Spleen (tissue), 7 donors: ENCODE results near the gene COL25A1.

Source experiments
- CTCF ChIP-seq, 11 experiments: fragments of 200-600 bp in 7 of 11; fragments of 450-650 bp in 4 of 11; sonication (generic) in 4 of 11; IDR thresholded peaks in 8 of 11; conservative IDR thresholded peaks in 3 of 11; 1 replicate in 7 of 11; 2 replicates in 4 of 11; pipeline versions ENCODE4 v1.4.0 to v1.8.0; 2016 to 2021; ENCODE audit warnings: antibody characterized with exemption in 11 of 11, inconsistent platforms in 4 of 11, mild to moderate bottlenecking in 1 of 11
- POLR2A ChIP-seq, 3 donors: fragments of 450-650 bp; IDR thresholded peaks; one replicate each; pipeline ENCODE4 v1.5.1; 2017; ENCODE audit warnings: antibody characterized with exemption in 3 of 3, mild to moderate bottlenecking in 1 of 3
- POLR2AphosphoS5 ChIP-seq, 3 donors: sonication (generic); formaldehyde crosslinking; IDR thresholded peaks; one replicate each; pipeline ENCODE4 v1.5.1; 2017; ENCODE audit warnings: antibody characterized with exemption in 3 of 3
- donor health status: DM: no; HTN: no; CAD: no; lungs with moderate emphysema.
- donor health status: DM: no; HTN: no; CAD: no.
- donor health status: DM: no; HTN: no; CAD: no.

GRCh38 chr4:108825737-108826136 lies 476.7 kb downstream of the COL25A1 start:
- TF ChIP-seq CTCF (IDR thresholded peaks at IDR 0.05 in 8 of 11, conservative IDR thresholded peaks at IDR 0.05 in 3 of 11), result no peak
- TF ChIP-seq POLR2AphosphoS5 (IDR thresholded peaks at IDR 0.05), result no peak
- no peak for TF ChIP-seq POLR2A (IDR thresholded peaks at IDR 0.05)
